GM18520 (cell line): Measurements from ENCODE around the gene SYNCRIP.
"Not testable (repeated sequence)": the region's sequence is repeated elsewhere in the genome, so short reads cannot be mapped to it uniquely, and the experiment has no call there.

Experiments used
- ATAC-seq: cut with Tn5 transposase; IDR thresholded peaks from one replicate; pipeline ENCODE4 v1.9.1; 2021; ENCODE audit not compliant: unreplicated experiment

The SYNCRIP gene

DNA sequence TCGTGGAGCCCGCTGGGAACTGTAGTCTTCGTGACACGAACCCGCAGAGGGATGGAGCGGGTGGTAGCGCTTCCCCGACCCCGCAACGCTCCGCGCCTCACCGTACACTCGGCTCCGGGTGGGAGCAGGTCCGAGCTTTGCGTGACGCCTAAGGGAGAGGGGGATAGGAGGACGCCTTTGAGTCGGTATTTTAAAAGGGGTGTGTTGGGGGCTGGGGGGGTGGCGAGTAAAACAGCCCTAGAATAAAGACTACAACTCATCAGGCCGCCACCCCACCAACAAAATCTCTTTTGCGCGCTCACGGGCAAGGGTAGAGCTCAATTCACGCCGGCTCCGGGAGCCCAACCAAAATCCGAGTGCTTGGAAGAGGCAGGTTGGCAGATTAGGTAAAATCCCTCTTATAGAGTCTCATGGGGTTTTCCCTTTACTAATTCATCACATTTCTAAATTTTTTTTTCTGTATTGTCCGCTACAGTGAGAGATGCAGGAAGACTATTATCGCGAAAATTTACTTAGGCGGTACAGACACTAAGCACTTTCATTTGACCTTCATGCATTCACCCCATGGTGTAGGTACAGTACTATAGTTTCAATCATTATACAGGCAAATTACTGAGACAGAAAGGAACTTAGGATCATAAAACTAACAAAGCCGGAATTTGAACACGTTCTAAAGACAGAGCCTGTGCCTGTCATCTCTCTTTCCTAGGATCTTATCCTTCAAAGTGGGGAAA is 48.3 kb downstream of the SYNCRIP start:
- ATAC-seq: no peak

DNA sequence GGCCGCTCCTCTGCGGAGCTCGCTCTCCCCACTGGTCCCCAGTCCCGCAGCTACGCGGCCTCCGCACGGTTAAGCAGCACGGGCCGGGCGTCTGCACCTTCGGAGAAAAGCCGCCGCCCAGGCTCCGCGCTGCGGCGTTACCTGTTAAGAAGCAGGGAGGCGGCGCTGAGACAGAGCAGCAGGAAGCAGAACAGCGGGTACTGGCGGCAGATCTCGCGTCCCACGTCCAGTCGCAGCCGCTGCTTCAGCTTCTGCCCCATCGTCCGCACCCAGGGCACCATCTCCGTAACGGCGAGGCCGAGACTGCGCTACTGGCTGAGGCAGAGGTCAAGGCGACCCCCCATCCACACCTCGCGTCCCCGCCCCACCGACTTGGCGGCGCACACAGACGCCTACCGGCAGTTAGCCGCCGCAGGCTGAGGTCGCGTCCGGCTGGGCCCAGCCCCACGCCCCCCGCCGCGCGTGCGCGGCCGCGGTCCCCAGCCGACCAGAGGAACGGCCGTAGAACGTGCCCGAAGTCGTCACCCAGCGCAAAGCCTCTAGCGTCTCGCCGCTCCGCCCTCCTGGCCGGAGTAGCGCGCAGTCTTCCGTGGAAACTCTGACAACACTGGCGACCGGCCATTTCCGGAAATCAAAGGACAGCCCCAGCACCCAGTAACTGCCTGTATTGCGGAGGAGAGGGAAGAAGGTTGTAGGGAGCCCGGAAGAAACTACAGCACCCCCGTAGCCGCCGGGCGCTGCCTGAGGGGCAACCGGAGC is 49.1 kb downstream of the SYNCRIP start, which contains the start of gene SNX14:
TSS of gene SNX14 (minus strand) at position 421 of the 759 bp plus-strand sequence. CDS start at position 281, 140 bp downstream.
- ATAC-seq: peak; percentile 87

DNA sequence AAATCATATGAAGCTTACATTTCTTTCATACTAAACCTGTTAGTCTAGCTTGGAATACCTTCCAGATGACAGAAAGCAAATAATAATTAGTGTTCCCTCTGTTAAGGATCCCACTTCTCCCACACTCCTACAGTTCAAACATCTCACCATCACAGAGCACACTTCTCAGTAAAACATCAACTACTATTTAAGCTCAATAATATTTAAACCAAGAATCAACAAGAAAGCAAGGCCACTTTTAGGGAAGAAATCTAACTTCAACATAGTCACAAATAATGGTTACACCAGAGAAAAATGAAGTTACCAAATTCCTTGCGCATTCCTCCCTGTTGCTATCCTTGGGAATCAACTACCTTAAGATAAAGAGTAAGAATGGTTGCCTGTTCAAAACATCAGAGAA is 50.7 kb downstream of the SYNCRIP start:
- ATAC-seq: no peak

DNA sequence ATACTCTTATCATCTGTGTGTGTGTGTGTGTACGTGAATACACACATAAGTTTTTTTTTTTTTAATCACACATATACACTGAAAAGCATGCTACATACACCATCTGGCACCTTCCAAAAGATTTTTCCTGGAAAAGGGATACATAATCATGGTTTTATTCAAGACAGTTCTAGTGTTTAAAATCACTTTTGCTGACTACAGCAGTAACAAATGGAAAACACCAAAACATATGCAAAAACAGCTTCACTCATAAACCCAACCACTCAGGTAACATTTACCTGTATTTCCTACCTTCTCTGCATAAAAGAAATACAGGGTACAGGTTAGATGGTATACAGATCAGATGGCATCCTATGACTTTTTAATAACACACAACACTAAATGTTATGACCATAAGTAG is 51.5 kb downstream of the SYNCRIP start:
- ATAC-seq: no peak

DNA sequence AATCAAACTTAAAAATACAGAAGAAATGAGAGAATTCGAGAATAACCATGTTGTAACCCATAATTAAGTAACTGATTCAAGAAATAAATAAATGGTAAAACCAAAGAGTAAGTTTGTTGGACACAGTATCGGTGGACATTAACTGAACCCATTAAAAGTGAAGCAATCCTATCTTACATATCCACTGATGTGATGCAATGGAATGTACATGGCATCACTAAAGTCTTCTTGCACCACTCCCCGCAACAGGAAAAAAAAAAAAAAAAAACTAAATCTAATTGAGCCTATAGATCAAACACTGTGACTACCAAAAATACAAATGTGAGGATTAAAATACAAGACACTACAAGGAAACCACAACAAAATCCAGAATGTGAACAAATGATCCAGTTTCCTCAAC is 56.9 kb downstream of the SYNCRIP start:
- ATAC-seq: no peak

DNA sequence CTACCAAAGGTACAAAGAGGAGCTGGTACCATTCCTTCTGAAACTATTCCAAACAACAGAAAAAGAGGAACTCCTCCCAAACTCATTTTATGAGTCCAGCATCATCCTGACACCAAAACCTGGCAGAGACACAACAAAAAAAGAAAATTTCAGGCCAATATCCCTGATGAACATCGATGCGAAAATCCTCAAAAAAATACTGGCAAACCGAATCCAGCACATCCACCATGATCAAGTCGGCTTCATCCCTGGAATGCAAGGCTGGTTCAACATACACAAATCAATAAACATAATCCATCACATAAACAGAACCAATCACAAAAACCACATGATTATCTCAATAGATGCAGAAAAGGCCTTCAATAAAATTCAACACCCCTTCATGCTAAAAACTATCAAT is 59.9 kb downstream of the SYNCRIP start:
- not testable (repeated sequence) for ATAC-seq

DNA sequence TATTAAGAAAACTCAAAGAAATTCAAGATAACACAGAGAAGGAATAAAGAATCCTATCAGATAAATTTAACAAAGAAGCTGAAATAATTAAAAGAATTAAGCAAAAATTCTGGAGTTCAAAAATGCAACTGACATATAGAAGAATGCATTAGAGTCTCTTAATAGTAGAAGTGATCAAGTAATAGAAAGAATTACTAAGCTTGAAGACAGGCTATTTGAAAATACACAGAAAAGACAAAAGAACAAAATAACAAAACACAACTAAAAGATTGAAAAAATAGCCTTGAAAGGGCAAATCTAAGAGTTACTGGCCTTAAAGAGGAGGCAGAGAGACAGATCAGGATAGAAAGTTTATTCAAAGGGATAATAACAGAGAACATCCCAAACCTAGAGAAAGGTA is 61.1 kb downstream of the SYNCRIP start:
- ATAC-seq: no peak

DNA sequence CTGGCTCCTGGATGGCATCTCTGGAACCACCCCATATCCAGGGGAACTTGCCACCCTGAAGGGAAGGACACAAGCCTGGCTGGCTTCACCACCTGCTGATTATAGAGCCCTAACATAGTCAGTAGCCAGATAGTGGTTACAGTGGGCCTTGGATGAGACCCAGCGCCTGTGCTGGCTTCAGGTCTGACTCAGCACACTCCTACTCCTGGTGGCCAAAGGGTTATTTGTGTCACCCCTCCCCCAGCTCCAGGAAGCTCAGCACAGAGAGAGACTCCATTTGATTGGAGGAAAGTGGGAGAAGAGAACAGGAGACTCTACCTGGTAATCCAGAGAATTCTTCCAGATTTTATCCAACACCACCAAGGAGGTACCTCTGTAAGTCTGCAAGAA is 61.8 kb downstream of the SYNCRIP start:
- ATAC-seq: no peak

DNA sequence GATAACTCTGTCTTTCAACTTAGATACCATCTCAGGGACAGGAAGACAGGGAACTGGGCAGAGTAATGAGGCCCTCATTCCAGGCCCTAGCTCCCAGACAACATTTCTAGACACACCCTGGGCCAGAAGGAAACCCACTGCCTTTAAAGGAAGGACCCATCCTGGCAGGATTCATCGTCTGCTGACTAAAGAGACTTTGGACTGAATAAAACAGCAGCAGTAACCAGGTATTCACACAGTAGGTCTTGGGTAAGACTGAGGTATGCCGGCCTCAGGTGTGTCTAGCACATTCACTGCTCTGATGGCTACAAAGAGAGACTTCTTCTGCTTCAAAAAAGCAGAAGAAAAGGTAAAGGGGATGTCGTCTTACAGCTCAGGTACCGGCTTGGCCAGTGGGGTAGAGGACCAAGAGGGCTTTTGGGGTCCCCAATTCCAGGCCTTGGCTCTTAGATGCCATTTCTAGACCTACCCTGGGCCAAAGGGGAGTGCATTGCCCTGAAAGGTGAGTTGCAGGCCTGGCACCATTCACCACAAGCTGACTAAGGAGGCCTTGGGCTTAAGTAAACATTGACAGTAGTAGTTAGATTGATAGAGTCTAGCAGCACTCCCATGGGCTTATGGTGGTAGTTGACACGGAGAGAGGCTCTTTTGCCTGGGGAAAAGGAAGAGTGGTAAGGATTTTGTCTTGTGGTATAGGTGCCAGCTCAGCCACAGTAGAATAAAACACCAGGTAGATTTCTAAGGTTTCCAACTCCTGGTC is 62.4 kb downstream of the SYNCRIP start:
- ATAC-seq: no peak

DNA sequence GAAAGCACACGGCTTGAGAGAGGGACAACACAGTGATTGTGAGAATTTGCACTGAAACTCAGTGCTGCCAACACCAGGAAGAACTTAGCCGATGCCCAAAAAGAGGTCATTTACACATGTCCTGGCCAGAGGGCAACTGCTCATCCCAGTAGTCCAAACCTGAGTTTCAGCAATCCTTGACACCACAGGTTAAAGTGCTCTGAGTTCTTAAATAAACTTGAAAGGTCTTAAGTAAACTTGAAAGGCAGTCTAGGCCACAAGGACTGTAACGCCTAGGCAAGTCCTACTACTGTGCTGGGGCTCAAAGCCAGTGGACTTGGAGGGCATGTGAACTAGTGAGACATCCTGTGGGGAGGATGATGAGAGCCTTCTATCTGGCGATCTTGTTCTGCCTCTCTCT is 63.1 kb downstream of the SYNCRIP start:
- no peak for ATAC-seq

DNA sequence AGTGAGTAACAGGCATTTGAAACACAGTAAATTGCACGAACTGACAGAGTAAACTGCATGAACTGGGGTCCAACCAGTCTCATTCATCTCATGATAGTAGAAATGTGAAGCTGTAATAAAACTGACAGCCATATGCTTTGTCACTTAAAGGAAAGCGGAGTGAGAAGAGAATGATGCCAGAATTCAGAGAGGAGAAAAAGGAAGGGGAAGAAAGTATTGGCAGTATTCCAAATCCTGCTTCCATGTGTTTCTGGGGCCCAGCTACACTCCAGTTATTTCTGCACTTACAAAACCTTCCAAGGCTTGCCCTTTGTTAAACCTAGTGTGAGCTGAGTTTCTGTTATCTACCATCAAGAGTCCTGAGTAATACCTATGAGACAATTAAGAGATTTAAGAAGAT is 66.2 kb downstream of the SYNCRIP start:
- no peak for ATAC-seq

DNA sequence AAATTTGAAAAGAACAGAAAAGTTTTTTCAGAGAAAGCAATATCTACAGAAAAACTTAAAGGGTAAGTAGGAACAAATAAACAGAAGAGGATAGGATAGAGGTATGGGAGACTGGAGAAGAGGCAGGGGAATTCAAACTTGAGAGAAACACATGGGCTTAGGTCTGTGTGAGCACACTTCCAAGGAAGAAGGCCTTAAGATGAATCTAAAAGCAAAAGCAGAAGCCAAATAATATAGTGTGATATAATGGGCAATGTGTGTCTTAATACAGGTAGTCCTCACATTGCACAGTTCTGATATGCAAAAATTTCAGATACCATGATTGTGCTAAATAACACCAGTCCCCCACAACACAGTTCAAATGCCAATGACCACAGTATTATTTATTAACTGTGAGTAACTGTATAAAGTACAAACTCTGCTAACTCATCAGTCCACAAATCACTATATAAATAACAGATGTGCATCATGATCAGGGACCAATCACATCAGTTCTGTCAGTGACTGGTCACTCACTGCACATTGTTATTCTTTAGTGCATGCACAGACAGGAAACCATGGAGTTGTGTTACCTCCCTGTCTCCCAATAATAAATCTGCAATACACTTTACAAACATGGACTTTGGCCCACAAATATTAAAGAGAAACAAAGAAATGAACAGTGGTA is 67.6 kb downstream of the SYNCRIP start:
- ATAC-seq: no peak

DNA sequence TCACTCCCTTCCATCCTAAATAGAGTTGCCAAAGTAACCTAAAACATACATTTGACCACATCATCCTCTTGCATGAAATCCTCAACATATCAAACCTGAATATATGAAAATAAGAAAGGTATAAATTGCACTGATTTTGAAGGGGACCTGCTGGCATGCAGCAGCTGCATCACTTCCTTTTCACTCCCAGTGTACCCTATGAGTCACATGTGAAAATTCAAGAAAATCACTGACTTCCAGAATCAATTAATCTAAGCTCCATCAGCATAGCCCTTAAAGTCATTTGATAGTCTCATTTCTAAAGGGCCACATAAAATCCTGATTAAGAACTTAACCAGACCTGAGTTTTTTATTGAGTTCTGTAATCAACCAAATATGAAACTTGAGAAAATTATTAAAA is 73.4 kb downstream of the SYNCRIP start:
- no peak for ATAC-seq

DNA sequence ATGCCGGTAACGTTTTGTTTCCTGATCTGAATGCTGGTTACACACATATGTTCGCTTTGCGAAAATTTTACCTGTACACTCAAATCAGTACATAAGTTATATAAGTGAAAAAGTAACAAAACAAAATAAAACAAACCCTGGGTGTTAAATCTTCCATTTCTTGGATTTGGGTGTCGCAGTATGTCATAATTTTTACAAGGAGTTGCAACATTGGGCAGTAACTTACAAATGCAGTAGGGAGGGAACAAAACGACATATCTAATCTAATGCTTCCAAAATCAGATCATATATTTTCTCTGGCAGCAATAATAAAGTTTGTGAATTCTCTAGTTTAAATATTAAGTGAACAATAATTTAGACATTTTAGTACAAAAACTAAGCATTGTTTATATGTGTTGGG is 74.3 kb downstream of the SYNCRIP start:
- ATAC-seq: no peak

DNA sequence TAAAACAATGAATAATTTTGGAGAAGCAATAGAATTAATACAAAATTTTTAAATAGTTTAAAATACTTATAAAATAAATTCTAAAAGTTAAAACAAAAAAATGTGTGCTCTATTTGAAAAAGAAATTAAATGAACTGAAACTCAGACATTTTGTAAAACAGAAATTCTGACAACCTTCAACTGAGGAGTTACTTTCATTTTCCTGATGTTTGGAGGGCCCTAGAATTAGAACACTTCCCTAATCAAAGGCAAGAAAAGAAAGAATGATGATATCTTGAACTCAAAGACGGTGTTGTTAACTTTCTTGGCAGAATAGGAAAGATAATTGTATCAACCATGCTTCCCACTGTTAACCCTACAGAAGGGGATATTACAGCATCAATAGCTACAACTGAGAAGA is 77.0 kb downstream of the SYNCRIP start:
- ATAC-seq: no peak

DNA sequence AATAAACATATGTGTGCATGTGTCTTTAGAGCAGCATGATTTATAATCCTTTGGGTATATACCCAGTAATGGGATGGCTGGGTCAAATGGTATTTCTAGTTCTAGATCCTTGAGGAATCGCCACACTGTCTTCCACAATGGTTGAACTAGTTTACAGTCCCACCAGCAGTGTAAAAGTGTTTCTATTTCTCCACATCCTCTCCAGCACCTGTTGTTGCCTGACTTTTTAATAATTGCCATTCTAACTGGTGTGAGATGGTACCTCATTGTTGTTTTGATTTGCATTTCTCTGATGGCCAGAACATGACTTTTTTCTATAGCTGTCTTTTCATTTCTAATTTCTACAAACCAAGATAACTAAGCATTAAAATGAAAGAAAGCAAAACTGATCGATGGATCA is 78.5 kb downstream of the SYNCRIP start:
- ATAC-seq: not testable (repeated sequence)
